Glutamatergic neuron (in vitro differentiated cells): ENCODE results near the gene STX17. TPM values are rescaled to one million over a fixed set of nuclear protein-coding genes. Genes with fewer than 3 reads are reported as not detected.

Experiments used
- DNase-seq: peaks from one replicate; pipeline ENCODE4 v3.0.0; 2022
- H3K27ac Mint-ChIP-seq: one replicate; pipeline ENCODE4 v1.8.0; 2020; ENCODE audit warnings: mild to moderate bottlenecking, mixed read lengths, inconsistent platforms; ENCODE audit not compliant: unreplicated experiment
- H3K27me3 Mint-ChIP-seq: one replicate; pipeline ENCODE4 v1.8.0; 2020; ENCODE audit warnings: mild to moderate bottlenecking, moderate library complexity, mixed read lengths, inconsistent platforms; ENCODE audit not compliant: unreplicated experiment
- H3K36me3 Mint-ChIP-seq: one replicate; pipeline ENCODE4 v1.8.0; 2020; ENCODE audit warnings: mild to moderate bottlenecking, mixed read lengths, inconsistent platforms; ENCODE audit not compliant: unreplicated experiment
- H3K4me1 Mint-ChIP-seq: one replicate; pipeline ENCODE4 v1.8.0; 2020; ENCODE audit warnings: mild to moderate bottlenecking, low read depth, mixed read lengths, inconsistent platforms; ENCODE audit not compliant: unreplicated experiment
- H3K4me3 Mint-ChIP-seq: one replicate; pipeline ENCODE4 v1.8.0; 2020; ENCODE audit warnings: mild to moderate bottlenecking, mixed read lengths, inconsistent platforms; ENCODE audit not compliant: unreplicated experiment
- H3K9me3 Mint-ChIP-seq: one replicate; pipeline ENCODE4 v1.8.0; 2020; ENCODE audit warnings: mild to moderate bottlenecking, moderate library complexity, mixed read lengths, inconsistent platforms; ENCODE audit not compliant: unreplicated experiment
- total RNA-seq: library from RNA; stranded (reverse); fragmentation: NEBNext Ultra II Directional; extraction: Animal tissue kit (Norgen Biotek cat#: 25700); gene quantifications from one replicate; pipeline ENCODE4 v1.2.1, GENCODE V29; 2021; ENCODE audit not compliant: unreplicated experiment
- TF ChIP-seq, protein P1 (sequence below): fragments of 200-600 bp; sonication (generic); IDR thresholded peaks from one replicate; pipeline ENCODE4 v1.5.0; 2021; ENCODE audit not compliant: partially characterized antibody, unreplicated experiment

The STX17 gene
- total RNA-seq, 1 donor from 2014 or later = 14.1 TPM

- Mint-ChIP-seq H3K27ac (no peak overlapping the region), H3K4me1 (no peaks in the 10 kb centered on the region), H3K4me3 (no peak overlapping the region), H3K36me3 (no peaks in the 10 kb centered on the region), H3K27me3 (no peaks in the 10 kb centered on the region), H3K9me3 (peaks cover 1% of the 10 kb centered on the region)
- no peak for DNase-seq
- TF ChIP-seq, protein P1, sequence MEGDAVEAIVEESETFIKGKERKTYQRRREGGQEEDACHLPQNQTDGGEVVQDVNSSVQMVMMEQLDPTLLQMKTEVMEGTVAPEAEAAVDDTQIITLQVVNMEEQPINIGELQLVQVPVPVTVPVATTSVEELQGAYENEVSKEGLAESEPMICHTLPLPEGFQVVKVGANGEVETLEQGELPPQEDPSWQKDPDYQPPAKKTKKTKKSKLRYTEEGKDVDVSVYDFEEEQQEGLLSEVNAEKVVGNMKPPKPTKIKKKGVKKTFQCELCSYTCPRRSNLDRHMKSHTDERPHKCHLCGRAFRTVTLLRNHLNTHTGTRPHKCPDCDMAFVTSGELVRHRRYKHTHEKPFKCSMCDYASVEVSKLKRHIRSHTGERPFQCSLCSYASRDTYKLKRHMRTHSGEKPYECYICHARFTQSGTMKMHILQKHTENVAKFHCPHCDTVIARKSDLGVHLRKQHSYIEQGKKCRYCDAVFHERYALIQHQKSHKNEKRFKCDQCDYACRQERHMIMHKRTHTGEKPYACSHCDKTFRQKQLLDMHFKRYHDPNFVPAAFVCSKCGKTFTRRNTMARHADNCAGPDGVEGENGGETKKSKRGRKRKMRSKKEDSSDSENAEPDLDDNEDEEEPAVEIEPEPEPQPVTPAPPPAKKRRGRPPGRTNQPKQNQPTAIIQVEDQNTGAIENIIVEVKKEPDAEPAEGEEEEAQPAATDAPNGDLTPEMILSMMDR = no peak
Observed at GRCh38 chr9:99948482-99948881, 42.0 kb downstream of the STX17 start.

- no peaks in the 10 kb centered on the region for H3K27me3 Mint-ChIP-seq
- H3K4me1 Mint-ChIP-seq = no peaks in the 10 kb centered on the region
- no peak for DNase-seq
- H3K9me3 Mint-ChIP-seq = peaks cover 1% of the 10 kb centered on the region
- no peak overlapping the region for H3K4me3 Mint-ChIP-seq
- H3K27ac Mint-ChIP-seq = no peak overlapping the region
- no peaks in the 10 kb centered on the region for H3K36me3 Mint-ChIP-seq
- TF ChIP-seq, protein P1 = no peak
Observed at GRCh38 chr9:99948896-99949295, 42.4 kb downstream of the STX17 start.

- no peaks in the 10 kb centered on the region for H3K4me1 Mint-ChIP-seq
- H3K27me3 Mint-ChIP-seq = no peaks in the 10 kb centered on the region
- no peak overlapping the region for H3K4me3 Mint-ChIP-seq
- TF ChIP-seq, protein P1 = no peak
- peaks cover 1% of the 10 kb centered on the region for H3K9me3 Mint-ChIP-seq
- no peak for DNase-seq
- no peak overlapping the region for H3K27ac Mint-ChIP-seq
- H3K36me3 Mint-ChIP-seq = no peaks in the 10 kb centered on the region
Observed at GRCh38 chr9:99953861-99954507, 47.5 kb downstream of the STX17 start.

- DNase-seq = no peak
- Mint-ChIP-seq H3K9me3 (peaks cover 1% of the 10 kb centered on the region), H3K4me3 (no peak overlapping the region), H3K4me1 (no peaks in the 10 kb centered on the region), H3K36me3 (no peaks in the 10 kb centered on the region), H3K27me3 (no peaks in the 10 kb centered on the region), H3K27ac (no peak overlapping the region)
- TF ChIP-seq, protein P1 = no peak
Observed at GRCh38 chr9:99954819-99955218, 48.4 kb downstream of the STX17 start.

DNA sequence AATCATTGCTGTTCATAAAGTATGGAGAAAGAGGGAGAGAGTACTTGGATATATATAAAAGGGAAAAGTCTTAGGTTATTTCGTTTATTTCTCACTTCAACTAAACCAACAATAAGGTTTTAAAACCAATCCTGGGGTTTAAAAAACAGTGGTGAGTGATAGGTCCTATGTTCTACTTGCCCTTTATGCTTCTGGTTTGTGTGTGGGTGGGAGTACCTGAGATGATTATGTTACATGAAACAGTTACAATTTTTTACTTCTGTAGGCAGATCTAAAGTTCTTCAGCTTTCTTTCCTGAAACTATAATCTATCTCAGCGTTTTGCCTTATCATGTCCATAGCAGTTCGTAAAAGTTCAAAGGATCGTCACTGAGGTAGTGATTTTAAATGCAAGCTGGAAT lies 49.2 kb downstream of the STX17 start:
- TF ChIP-seq, protein P1 = no peak
- Mint-ChIP-seq H3K9me3 (no peaks in the 10 kb centered on the region), H3K4me3 (no peak overlapping the region), H3K36me3 (no peaks in the 10 kb centered on the region), H3K4me1 (no peaks in the 10 kb centered on the region), H3K27ac (no peak overlapping the region), H3K27me3 (no peaks in the 10 kb centered on the region)
- no peak for DNase-seq
